ENCODE data around the gene ING3.

DNA sequence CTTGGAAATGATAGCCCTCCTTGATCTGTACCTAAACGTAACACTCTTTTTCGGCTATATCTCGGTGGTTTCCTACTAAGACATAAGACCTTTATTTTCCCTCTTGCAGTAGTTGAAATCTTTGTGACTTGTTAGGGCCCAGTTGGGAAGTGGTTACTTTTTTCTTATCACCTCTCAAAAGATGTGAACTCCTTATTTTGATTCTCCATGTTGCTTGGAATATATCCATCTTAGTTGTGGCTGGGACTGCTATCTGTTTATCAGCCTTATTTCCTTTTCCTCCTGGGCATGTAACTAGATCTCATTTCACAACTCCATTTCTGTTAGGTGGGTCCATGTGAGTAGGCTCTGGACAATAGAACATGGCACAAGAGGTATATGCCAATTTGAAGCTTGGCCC, 33.8 kb downstream of the ING3 start:
- TF ChIP-seq CBX1 (IDR thresholded peaks at IDR 0.05; ENCODE audit: low read depth): no peak
- no peak for TF ChIP-seq ZNF76 (CRISPR knock-in tag; IDR thresholded peaks at IDR 0.05; ENCODE audit: borderline replicate concordance)
- TF ChIP-seq MEF2A (IDR thresholded peaks at IDR 0.05; ENCODE audit: control insufficient read depth, low read depth, low read length): no peak
